CD4-positive, CD25-positive, alpha-beta regulatory T cell (primary cell): ENCODE data around the gene MAPK6. TPM values are rescaled to one million over a fixed set of nuclear protein-coding genes. Genes with fewer than 3 reads are reported as not detected.
"Not testable (repeated sequence)": the region's sequence is repeated elsewhere in the genome, so short reads cannot be mapped to it uniquely, and the experiment has no call there.

Experiments used
- ATAC-seq, 2 donors: fragments of 150-1000 bp; cut with Tn5 transposase; one replicate each; pipeline ENCODE4 v1.10.0; 2021; ENCODE audit warnings: low read depth in 2 of 2, moderate number of reproducible peaks in 2 of 2, moderate library complexity in 1 of 2
- DNase-seq, 3 donors: peaks; one replicate each; pipeline versions ENCODE4 v3.0.0 to v3.0.0-alpha.2; 2012 to 2022; ENCODE audit warnings: mixed read lengths in 1 of 3
- H3K27ac ChIP-seq: one replicate; pipeline ENCODE4 v1.7.0; 2013; ENCODE audit warnings: mild to moderate bottlenecking, low read length; ENCODE audit not compliant: insufficient read depth, poor library complexity, severe bottlenecking
- H3K27me3 ChIP-seq: one replicate; pipeline ENCODE4 v1.7.0; 2013; ENCODE audit warnings: low read length; ENCODE audit not compliant: control insufficient read depth, insufficient read depth
- H3K36me3 ChIP-seq: one replicate; pipeline ENCODE4 v1.7.0; 2013; ENCODE audit warnings: mild to moderate bottlenecking, low read length, moderate library complexity; ENCODE audit not compliant: control insufficient read depth, insufficient read depth
- H3K4me1 ChIP-seq: 2 replicates; pipeline ENCODE4 v1.7.0; 2013; ENCODE audit warnings: mild to moderate bottlenecking, low read length; ENCODE audit not compliant: insufficient read depth, control insufficient read depth, poor library complexity, severe bottlenecking
- H3K4me3 ChIP-seq: one replicate; pipeline ENCODE4 v1.7.0; 2013; ENCODE audit warnings: low read depth, mild to moderate bottlenecking, low read length, moderate library complexity
- H3K9me3 ChIP-seq, 2 experiments: 1 replicate in 1 of 2; 2 replicates in 1 of 2; pipeline ENCODE4 v1.7.0; 2013; ENCODE audit warnings: low read length in 2 of 2, mild to moderate bottlenecking in 1 of 2, moderate library complexity in 1 of 2; ENCODE audit not compliant: control insufficient read depth in 2 of 2
- H3K27ac Mint-ChIP-seq, 3 donors: one replicate each; pipeline ENCODE4 v1.8.0; 2020 to 2022; ENCODE audit warnings: mild to moderate bottlenecking in 3 of 3, mixed read lengths in 3 of 3, moderate library complexity in 2 of 3
- H3K27me3 Mint-ChIP-seq: one replicate; pipeline ENCODE4 v1.8.0; 2022; ENCODE audit warnings: mild to moderate bottlenecking, mixed read lengths
- H3K36me3 Mint-ChIP-seq: one replicate; pipeline ENCODE4 v1.8.0; 2020; ENCODE audit warnings: mixed read lengths
- H3K4me1 Mint-ChIP-seq, 4 donors: one replicate each; pipeline ENCODE4 v1.8.0; 2020 to 2022; ENCODE audit warnings: mixed read lengths in 4 of 4, mild to moderate bottlenecking in 1 of 4
- H3K4me3 Mint-ChIP-seq, 4 donors: one replicate each; pipeline ENCODE4 v1.8.0; 2020 to 2022; ENCODE audit warnings: mild to moderate bottlenecking in 4 of 4, mixed read lengths in 4 of 4, moderate library complexity in 3 of 4
- H3K9me3 Mint-ChIP-seq, 7 donors: one replicate each; pipeline ENCODE4 v1.8.0; 2020 to 2022; ENCODE audit warnings: mixed read lengths in 7 of 7, mild to moderate bottlenecking in 3 of 7, moderate library complexity in 2 of 7
- polyA plus RNA-seq, 4 donors: library from polyadenylated mRNA; unstranded; fragments of 300-500 nt; fragmentation: Illumina TruSeq; gene quantifications; one replicate each; pipeline ENCODE4 v1.2.3, GENCODE V29; 2021
- total RNA-seq: library from RNA; stranded (reverse); gene quantifications from one replicate; pipeline ENCODE4 v1.2.3, GENCODE V29; 2022

The MAPK6 gene
- total and polyA plus RNA-seq, 5 donors from 2014 or later, result 8.2 to 49.4 (median 11.1) TPM

- Mint-ChIP-seq H3K9me3 (peaks cover 0 to 2% (median 0%) of the 10 kb centered on the region in 7 donors), H3K27me3 (no peaks in the 10 kb centered on the region)
- H3K36me3 ChIP-seq, result no peaks in the 10 kb centered on the region
These were observed 61.8 kb downstream of the MAPK6 start for GRCh38 chr15:52080706-52081392.

GRCh38 chr15:52082197-52083036, 63.4 kb downstream of the MAPK6 start:
- Histone ChIP-seq H3K4me1 (no peaks in the 10 kb centered on the region), H3K36me3 (no peaks in the 10 kb centered on the region), H3K9me3 (peaks cover 0 to 7% of the 10 kb centered on the region in 2 experiments), H3K27ac (no peak overlapping the region), H3K4me3 (no peak overlapping the region), H3K27me3 (no peaks in the 10 kb centered on the region)
- Mint-ChIP-seq H3K36me3 (no peaks in the 10 kb centered on the region), H3K4me3 (no peak overlapping the region), H3K27me3 (no peaks in the 10 kb centered on the region), H3K9me3 (peaks cover 0 to 2% (median 0%) of the 10 kb centered on the region in 7 donors), H3K27ac (peak overlapping the region in 2 of 3 donors; percentile 66 to 68), H3K4me1 (peaks cover 0 to 8% (median 4%) of the 10 kb centered on the region in 4 donors)
- peak in 1 of 2 donors; percentile 24 for ATAC-seq
- DNase-seq, result no peak

More at GRCh38 chr15:52080706-52081392, 61.8 kb downstream of the MAPK6 start:
- no peaks in the 10 kb centered on the region for H3K9me3 ChIP-seq
- no peak overlapping the region for H3K27ac ChIP-seq
- Mint-ChIP-seq H3K4me1 (peaks cover 0 to 8% (median 4%) of the 10 kb centered on the region in 4 donors), H3K36me3 (no peaks in the 10 kb centered on the region), H3K4me3 (no peak overlapping the region), H3K27ac (no peak overlapping the region)
- DNase-seq, result no peak
- no peak for ATAC-seq
- H3K27me3 ChIP-seq, result no peaks in the 10 kb centered on the region
- no peak overlapping the region for H3K4me3 ChIP-seq
- no peaks in the 10 kb centered on the region for H3K4me1 ChIP-seq

DNA sequence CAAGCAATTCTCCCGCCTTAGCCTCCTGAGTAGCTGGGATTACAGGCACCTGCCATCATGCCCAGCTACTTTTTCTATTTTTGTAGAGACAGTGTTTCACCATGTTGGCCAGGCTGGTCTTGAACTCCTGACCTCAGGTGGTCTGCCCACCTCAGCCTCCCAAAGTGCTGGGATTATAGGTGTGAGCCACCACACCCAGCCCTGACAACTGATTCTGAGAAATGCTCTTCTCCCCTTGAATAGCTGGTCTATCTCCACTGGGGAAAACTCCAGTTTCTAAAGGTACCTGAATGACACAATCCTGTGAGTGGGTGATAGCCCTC, 64.0 kb downstream of the MAPK6 start:
- DNase-seq, H3K27ac ChIP-seq, H3K27me3 ChIP-seq, H3K9me3 Mint-ChIP-seq, H3K4me1 ChIP-seq, H3K4me3 Mint-ChIP-seq, ATAC-seq, H3K9me3 ChIP-seq, H3K4me1 Mint-ChIP-seq, H3K36me3 Mint-ChIP-seq, H3K27me3 Mint-ChIP-seq, H3K36me3 ChIP-seq, H3K4me3 ChIP-seq: not testable (repeated sequence)
- H3K27ac Mint-ChIP-seq, result peak overlapping the region in 2 of 3 donors; percentile 66 to 68

DNA sequence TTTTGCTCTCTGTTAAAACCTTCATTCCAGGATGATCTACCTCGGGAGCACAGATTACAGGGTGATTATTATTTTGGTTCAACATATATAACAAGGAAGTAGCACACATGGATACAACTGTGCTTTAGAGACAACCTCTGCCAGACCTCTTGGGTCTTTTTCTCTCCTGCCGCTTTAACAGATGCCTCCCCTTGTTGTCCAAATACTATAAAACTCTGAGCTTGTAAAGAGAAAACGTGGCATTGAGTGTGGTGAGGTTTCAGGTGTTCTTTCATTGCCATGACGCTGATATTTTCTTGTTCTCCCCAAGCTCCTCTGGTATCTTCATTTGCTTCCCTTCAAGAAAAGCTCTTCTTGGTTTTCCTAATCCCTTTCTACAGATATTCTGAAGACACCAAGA, 64.6 kb downstream of the MAPK6 start:
- DNase-seq, result no peak
- Histone ChIP-seq H3K27me3 (no peaks in the 10 kb centered on the region), H3K9me3 (peaks cover 0 to 7% of the 10 kb centered on the region in 2 experiments), H3K27ac (no peak overlapping the region), H3K36me3 (no peaks in the 10 kb centered on the region), H3K4me1 (no peaks in the 10 kb centered on the region), H3K4me3 (no peak overlapping the region)
- Mint-ChIP-seq H3K4me1 (peaks cover 0 to 8% (median 4%) of the 10 kb centered on the region in 4 donors), H3K27ac (no peak overlapping the region), H3K36me3 (no peaks in the 10 kb centered on the region), H3K4me3 (no peak overlapping the region), H3K27me3 (no peaks in the 10 kb centered on the region), H3K9me3 (peaks cover 0 to 2% (median 0%) of the 10 kb centered on the region in 7 donors)
- ATAC-seq, result no peak

DNA sequence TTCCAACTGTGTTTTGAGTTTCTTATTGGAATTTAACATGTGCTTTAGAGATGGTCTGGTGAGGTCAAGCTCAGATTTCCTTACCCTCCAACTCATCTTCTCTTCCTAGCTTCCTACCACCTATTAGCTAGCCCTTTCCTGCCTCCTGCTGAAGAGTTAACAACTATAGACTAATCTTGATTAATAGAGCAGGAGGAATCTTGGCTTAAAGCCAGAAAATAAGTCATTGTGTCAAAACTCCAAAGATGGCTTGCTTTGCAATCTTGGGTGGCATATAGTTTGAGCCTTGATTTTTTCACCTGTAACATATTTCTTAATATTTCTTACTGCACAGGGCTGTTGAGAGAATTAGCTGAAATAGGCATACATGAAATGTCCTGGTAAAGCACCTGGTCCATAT, 66.3 kb downstream of the MAPK6 start:
- ATAC-seq, result no peak
- Mint-ChIP-seq H3K4me1 (peaks cover 0 to 2% (median 0%) of the 10 kb centered on the region in 4 donors), H3K4me3 (no peak overlapping the region), H3K27me3 (no peaks in the 10 kb centered on the region), H3K36me3 (peaks cover 5% of the 10 kb centered on the region), H3K9me3 (peaks cover 0 to 7% (median 2%) of the 10 kb centered on the region in 7 donors), H3K27ac (no peak overlapping the region)
- Histone ChIP-seq H3K27ac (no peak overlapping the region), H3K4me1 (no peaks in the 10 kb centered on the region), H3K9me3 (peaks cover 2 to 9% of the 10 kb centered on the region in 2 experiments), H3K36me3 (no peaks in the 10 kb centered on the region), H3K27me3 (peaks cover 2% of the 10 kb centered on the region), H3K4me3 (no peak overlapping the region)
- DNase-seq, result no peak

DNA sequence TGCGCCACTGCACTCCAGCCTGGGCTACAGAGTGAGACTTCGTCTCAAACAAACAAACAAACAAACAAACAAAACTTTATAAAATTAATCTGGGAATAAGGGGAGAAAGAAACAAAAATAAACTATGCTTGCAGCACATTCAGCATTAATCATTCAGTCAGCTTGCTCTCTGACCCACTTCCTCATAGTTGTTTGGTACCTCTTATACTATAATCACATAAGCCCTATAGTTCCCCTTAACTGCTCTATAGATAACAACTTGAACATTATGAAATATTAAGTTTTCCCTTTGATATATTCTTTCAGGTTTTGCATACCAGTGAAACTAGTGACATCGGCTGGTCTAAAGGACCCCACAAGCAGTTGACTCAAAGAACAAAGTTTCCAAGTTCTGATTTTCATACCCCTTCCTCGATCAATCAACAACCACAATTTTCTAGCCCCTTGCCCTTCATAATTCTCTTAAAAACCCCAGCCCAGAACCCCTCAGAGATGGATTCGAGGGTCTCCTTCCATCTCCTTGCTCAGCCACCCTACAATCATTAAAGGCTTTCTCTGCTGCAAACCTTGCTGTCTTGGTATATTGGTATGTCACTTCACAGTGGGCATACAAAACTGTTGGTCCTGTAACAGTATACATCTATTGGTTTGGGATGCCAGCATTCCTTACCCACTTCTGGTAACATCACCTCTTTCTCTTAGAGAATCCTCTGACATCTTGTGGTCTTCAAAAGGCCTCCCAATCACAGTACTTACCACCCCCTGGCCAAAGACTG, 67.2 kb downstream of the MAPK6 start:
- Histone ChIP-seq H3K36me3 (no peaks in the 10 kb centered on the region), H3K4me1 (no peaks in the 10 kb centered on the region), H3K9me3 (peaks cover 6 to 11% of the 10 kb centered on the region in 2 experiments), H3K27ac (no peak overlapping the region), H3K4me3 (no peak overlapping the region), H3K27me3 (peaks cover 3% of the 10 kb centered on the region)
- no peak for ATAC-seq
- DNase-seq, result no peak
- Mint-ChIP-seq H3K4me1 (no peaks in the 10 kb centered on the region), H3K36me3 (peaks cover 5% of the 10 kb centered on the region), H3K27me3 (no peaks in the 10 kb centered on the region), H3K4me3 (no peak overlapping the region), H3K27ac (no peak overlapping the region), H3K9me3 (peaks cover 0 to 12% (median 4%) of the 10 kb centered on the region in 7 donors)

DNA sequence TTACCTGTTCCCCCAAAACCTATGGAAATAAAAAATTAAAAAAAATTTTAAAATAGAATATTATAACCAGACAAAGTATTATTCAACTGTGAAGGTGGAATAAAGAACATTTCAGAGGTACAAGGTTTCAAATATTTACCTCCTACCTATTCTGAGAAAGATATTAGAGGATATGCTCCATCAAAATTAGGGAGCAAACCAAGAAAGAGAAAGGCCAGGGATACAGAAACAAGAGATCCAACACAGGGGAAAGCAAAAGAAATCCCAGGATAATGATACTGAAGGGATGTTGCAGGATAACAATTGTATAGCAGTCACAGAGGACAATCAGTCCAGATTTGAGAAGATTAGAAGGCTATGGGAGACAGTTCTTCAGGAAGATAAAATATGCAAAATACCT, 71.2 kb downstream of the MAPK6 start:
- Histone ChIP-seq H3K4me1 (no peaks in the 10 kb centered on the region), H3K27me3 (peaks cover 3% of the 10 kb centered on the region), H3K36me3 (no peaks in the 10 kb centered on the region), H3K27ac (no peak overlapping the region), H3K4me3 (no peak overlapping the region), H3K9me3 (peaks cover 6 to 12% of the 10 kb centered on the region in 2 experiments)
- ATAC-seq, result no peak
- H3K4me1 Mint-ChIP-seq, result no peaks in the 10 kb centered on the region
- peaks cover 0 to 12% (median 4%) of the 10 kb centered on the region in 7 donors for H3K9me3 Mint-ChIP-seq
- H3K4me3 Mint-ChIP-seq, result no peak overlapping the region
- no peak overlapping the region for H3K27ac Mint-ChIP-seq
- peaks cover 6% of the 10 kb centered on the region for H3K27me3 Mint-ChIP-seq
- DNase-seq, result no peak
- peaks cover 5% of the 10 kb centered on the region for H3K36me3 Mint-ChIP-seq
